Keratinocyte (primary cell): Measurements from ENCODE around the gene SPATS2L.

Experiments
- EZH2 ChIP-seq: IDR thresholded peaks from one replicate; pipeline ENCODE4 v1.6.1; 2012; ENCODE audit warnings: inconsistent platforms, mild to moderate bottlenecking, low read length, moderate library complexity
- TF ChIP-seq, protein P1 (sequence below), 3 experiments: IDR thresholded peaks in 1 of 3; conservative IDR thresholded peaks in 1 of 3; optimal IDR thresholded peaks in 1 of 3; 2 replicates in 2 of 3; 3 replicates in 1 of 3; pipeline versions ENCODE3 to v1.5.1; 2011; ENCODE audit warnings: low read length in 3 of 3, mild to moderate bottlenecking in 3 of 3, moderate library complexity in 2 of 3, control low read depth in 1 of 3, inconsistent platforms in 1 of 3; ENCODE audit not compliant: insufficient read depth in 2 of 3; ENCODE audit errors: extremely low read depth in 1 of 3

DNA sequence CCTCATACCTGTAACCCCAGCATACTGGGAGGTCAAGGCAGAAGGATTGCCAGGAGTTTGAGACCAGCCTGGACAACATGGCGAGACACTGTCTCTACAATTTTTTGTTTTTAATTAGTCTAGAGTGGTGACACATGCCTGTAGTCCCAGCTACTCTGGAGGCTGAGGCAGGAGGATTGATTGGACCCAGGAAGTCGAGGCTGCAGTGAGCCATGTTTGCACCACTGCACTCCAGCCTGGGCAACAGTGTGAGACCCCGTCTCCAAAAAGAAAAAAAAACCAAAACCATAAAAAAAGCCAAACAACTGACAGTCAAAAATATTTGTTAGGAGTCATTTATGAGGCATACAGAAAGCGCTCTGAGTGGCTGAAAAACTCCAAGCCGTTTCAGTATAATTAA lies 107.9 kb downstream of the SPATS2L start:
- TF ChIP-seq, protein P1, sequence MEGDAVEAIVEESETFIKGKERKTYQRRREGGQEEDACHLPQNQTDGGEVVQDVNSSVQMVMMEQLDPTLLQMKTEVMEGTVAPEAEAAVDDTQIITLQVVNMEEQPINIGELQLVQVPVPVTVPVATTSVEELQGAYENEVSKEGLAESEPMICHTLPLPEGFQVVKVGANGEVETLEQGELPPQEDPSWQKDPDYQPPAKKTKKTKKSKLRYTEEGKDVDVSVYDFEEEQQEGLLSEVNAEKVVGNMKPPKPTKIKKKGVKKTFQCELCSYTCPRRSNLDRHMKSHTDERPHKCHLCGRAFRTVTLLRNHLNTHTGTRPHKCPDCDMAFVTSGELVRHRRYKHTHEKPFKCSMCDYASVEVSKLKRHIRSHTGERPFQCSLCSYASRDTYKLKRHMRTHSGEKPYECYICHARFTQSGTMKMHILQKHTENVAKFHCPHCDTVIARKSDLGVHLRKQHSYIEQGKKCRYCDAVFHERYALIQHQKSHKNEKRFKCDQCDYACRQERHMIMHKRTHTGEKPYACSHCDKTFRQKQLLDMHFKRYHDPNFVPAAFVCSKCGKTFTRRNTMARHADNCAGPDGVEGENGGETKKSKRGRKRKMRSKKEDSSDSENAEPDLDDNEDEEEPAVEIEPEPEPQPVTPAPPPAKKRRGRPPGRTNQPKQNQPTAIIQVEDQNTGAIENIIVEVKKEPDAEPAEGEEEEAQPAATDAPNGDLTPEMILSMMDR (optimal IDR thresholded peaks at IDR 0.05 in 1 of 3, IDR thresholded peaks at IDR 0.05 in 1 of 3, conservative IDR thresholded peaks at IDR 0.05 in 1 of 3; ENCODE audit: extremely low read depth in 1 of 3, insufficient read depth in 2 of 3, low read length in 3 of 3): no peak
- no peak for TF ChIP-seq EZH2
